GM19438 (cell line): ENCODE results near the gene ST8SIA5.
"Not testable (repeated sequence)": the region's sequence is repeated elsewhere in the genome, so short reads cannot be mapped to it uniquely, and the experiment has no call there.

ENCODE experiments used
- ATAC-seq: cut with Tn5 transposase; IDR thresholded peaks from one replicate; pipeline ENCODE4 v1.9.1; 2021; ENCODE audit warnings: low read depth; ENCODE audit not compliant: unreplicated experiment

The ST8SIA5 gene, protein sequence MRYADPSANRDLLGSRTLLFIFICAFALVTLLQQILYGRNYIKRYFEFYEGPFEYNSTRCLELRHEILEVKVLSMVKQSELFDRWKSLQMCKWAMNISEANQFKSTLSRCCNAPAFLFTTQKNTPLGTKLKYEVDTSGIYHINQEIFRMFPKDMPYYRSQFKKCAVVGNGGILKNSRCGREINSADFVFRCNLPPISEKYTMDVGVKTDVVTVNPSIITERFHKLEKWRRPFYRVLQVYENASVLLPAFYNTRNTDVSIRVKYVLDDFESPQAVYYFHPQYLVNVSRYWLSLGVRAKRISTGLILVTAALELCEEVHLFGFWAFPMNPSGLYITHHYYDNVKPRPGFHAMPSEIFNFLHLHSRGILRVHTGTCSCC

DNA sequence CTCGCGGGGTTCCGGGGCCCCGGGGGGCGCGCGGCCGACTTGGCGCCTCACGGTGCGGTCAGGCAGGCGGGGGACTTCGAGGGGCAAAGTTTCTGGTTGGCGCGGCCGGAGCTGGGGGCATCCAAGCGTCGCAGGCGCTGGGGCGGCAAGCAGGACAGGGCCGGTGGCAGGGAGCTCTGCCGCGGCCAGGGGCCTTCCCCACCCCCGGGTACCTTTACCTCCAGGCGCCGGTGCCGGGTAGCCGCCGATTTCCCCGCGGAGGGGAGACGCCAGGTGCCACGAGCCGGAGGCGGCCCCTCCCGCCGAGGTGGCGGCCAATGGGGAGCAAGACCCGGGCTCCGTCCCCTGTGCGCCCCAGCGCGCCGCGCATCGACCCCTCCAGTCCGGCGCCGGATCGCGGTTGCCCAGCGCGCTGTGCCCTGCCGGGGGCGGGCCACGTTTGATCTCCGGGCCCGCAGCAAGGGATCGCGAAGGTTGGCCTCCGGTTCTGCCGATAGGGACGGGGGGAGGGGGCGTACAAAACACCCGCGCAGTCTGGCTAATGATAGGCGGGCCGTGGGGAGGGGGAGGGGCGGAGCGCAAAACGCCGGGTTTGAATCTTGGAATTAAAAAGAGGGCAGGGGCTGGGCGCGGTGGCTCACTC lies at the start of gene ST8SIA5:
TSS of gene ST8SIA5 (minus strand) at position 495 of the 643 bp plus-strand sequence. CDS start 545 bp downstream, outside the sequence.
- ATAC-seq: no peak

DNA sequence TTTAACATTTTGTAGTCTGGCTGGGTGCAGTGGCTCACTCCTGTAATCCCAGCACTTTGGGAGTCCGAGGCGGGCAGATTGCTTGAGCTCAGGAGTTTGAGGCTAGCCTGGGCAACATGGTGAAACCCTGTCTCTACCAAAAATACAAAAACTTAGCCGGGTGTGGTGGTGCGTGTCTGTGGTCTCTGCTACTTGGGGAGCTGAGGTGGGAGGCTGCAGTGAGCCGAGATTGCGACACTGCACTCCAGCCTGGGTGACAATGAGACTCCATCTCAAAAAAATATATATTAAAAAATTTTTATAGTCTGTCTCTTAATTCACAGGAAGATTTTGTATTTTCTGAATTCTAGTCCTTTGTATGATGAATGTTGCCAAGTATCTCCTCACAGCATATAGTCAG lies 39.1 kb upstream of the ST8SIA5 start:
- not testable (repeated sequence) for ATAC-seq

- no peak for ATAC-seq
Observed at GRCh38 chr18:46794607-46795006, 37.8 kb upstream of the ST8SIA5 start.

- ATAC-seq: no peak
Observed at GRCh38 chr18:46793565-46793964, 36.7 kb upstream of the ST8SIA5 start.

DNA sequence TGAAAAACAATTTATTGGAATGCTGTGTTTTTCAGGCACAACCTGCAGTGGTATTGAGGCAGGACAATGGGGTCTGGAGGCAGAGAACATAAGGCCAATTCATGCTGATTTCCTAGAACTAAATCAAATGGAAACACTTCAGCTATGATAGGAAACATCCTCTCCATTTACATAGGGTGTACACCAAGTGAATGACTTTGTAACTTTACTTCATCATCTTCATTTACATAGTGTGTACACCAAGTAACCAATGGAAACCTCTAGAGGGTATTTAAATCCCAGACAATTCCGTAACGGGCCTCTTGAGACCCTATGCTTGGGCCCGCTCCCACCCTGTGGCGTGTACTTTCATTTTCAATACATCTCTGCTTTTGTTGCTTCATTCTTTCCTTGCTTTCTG lies 32.2 kb upstream of the ST8SIA5 start:
- ATAC-seq: no peak

DNA sequence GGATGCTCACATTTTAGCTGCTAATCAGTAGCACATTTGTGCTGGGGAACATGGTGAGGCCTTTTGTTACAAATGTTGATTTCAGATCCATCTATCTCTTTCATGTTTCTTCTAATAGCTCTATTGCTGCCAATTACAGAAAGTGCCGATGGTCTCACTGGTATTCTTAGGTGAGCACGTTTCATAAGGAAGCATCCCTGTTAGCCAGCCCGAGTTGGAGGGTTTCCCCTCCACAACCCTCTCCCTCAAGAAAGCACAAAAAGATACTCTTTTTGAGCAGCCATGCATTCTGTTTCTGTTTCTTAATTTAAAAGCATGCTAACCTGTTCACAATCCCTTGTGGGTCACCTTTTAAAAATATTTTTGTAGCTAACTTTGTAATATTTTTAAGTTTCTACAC lies 30.8 kb upstream of the ST8SIA5 start:
- no peak for ATAC-seq

DNA sequence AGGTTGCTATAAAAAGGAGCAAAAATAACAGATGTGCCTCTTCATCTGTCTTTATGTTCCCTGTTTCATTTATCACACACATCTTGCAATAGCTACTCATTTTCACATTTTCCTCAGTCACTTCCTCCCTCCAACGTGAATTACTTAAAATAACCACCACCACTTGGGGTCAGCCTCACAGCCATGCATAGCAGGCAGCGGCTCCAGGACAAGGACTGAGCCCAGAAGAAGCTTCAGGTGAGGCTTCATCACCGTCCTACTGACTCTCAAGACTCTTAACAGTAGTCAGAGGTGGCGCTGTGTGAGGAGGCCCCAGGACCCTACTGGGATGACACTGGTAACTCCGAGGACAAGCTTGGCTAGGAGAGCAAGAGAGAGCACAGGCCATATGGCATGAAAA lies 15.5 kb upstream of the ST8SIA5 start:
- ATAC-seq: no peak

DNA sequence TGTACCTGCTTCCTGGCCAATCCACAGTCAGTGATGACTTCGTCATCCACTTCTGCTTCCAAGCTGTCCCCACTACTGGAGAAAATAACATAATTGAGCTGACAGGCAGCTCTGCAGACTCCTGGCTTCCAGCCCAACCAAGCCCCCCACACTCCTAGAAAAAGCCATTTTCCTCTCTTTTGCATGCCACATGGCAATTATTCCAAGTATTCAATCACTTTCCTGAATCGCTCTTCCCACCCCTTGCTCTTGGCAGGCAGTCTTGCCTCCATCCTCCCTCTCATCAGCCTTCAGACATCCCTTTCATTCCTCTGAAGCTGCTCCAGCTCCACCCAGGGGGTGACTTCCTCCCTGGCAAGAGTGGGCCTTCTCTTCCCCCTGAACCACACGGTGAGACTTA lies 14.3 kb upstream of the ST8SIA5 start:
- ATAC-seq: no peak

- no peak for ATAC-seq
Observed at GRCh38 chr18:46770708-46771107, 13.9 kb upstream of the ST8SIA5 start.

- no peak for ATAC-seq
Observed at GRCh38 chr18:46768166-46768921, 11.5 kb upstream of the ST8SIA5 start.

GRCh38 chr18:46767217-46767616 lies 10.4 kb upstream of the ST8SIA5 start:
- ATAC-seq: no peak

- no peak for ATAC-seq
Observed at GRCh38 chr18:46764586-46764985, 7.7 kb upstream of the ST8SIA5 start.

DNA sequence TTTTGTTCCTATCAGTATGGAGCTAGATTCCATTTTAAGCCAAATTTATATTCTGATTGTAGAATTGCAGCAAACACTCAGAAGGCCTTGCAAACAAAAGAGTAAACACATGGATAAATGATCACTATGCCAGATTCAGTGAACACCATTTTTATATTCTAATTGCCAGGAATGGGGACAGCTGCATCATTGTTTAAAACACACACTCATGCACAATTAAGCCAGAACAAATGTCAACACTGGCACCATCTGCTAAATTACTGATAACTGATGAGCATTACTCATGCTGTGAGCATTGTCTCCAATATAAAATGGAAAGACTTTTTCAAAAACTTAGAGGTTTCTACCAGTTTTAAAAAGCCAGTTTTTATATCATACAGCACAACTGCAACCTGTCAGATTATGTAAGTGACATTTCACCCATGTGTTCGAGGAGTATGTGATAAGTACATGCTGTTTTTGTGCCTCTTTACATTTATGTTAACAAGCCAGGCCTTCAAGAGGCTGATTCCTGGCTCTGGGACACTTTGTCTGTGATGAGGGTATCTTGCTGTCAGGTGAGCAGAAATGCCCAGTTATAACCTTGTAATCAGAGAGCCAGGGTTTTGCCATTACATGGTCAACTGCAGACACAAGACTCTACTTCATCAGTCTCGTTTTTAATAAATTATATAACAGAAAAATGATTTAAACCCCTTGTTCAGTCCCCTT lies 4.4 kb upstream of the ST8SIA5 start:
- no peak for ATAC-seq

- no peak for ATAC-seq
Observed at GRCh38 chr18:46759890-46760289, 3.0 kb upstream of the ST8SIA5 start.

DNA sequence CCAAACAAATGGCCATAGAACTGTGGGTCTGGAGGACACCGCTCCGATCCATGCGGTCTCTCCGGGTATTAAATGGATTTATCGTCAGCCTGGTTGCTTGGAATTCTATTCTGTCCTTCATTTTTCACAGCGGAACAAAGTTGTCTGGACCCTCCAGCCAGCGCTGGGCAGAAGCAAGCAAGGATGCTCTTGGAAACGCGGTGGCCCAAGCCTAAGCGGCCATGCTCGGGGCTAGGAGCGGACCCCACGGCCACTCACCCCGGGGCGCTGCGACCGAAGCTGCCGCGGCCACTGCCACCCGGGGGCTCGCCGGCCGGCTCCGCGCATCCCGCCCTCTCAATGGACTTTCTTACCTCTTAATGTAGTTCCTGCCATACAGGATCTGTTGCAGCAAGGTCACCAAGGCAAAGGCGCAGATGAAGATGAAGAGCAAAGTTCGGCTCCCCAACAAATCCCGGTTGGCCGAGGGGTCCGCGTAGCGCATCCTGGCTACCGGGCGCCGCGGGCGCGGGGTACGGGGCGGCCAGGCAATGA lies 761 bp downstream of the ST8SIA5 start:
- no peak for ATAC-seq

GRCh38 chr18:46755315-46756024 lies 1.4 kb downstream of the ST8SIA5 start:
- no peak for ATAC-seq

DNA sequence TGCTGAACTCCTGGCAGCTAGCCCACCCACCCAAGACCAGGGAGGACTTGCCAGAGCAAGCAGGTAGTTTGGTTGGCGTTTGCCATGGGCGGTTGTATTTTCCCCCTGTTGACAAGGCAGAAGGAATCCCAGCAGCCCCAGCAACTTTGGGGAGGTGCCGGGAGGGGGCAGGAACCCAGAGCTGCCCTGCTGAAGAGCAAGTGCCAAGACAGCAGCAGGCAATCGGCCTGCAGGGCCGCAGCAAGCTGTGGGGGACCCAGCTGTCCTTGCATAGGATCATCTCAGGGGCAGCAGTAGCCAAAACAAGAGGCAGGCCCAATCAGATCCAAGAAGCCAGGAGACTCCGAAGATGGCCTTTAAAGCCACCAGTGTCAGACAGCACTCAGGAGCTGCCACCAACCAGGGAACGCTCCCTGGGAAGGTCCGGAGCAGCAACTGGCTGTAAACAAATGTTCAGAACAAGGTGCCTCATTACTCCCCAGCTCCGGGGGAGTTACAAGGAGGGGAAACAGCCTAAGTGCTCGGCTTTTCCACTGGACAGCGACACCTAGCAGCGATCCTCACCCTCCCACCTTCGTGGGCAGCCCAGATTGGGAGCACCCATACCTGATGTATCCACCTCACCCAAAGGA lies 2.1 kb downstream of the ST8SIA5 start:
- no peak for ATAC-seq

- peak; percentile 73 for ATAC-seq
Observed at GRCh38 chr18:46754188-46754587, 2.7 kb downstream of the ST8SIA5 start.

- no peak for ATAC-seq
Observed at GRCh38 chr18:46751882-46752281, 5.0 kb downstream of the ST8SIA5 start.
